ENCODE data around the gene ILRUN. TPM values are rescaled to one million over a fixed set of nuclear protein-coding genes. Genes with fewer than 3 reads are reported as not detected.
"Not testable (repeated sequence)": the region's sequence is repeated elsewhere in the genome, so short reads cannot be mapped to it uniquely, and the experiment has no call there.

ILRUN gene
- total and polyA plus RNA-seq, 2 experiments from 2014 or later: 8.4 to 32.6 TPM

DNA sequence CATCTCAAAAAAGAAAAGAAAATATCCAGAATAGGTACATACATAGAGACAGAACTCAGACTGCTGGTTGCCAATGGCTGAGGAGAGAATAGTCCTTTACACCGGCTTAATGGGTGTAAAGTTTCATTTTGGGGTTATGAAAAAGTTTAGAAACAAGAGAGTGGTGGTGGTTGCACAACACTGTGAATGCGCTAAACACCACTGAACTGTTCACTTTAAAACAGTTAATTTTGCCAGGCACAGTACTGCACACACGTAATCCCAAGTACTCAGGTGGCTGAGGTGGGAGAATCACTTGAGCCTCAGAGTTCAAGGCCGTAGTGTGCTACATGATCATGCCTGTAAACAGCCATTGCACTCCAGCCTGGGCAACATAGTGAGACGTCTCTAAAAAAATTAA, 7.6 kb downstream of the ILRUN start:
- H3K4me3 ChIP-seq: no peak overlapping the region
- 97 to 98% methylated on average over 5 of the region's 5 CpGs for WGBS, 2 experiments (ENCODE audit: low coverage in 1 of 2, low lambda C conversion rate in 2 of 2, missing lambda C conversion rate in 2 of 2)
- no peak overlapping the region for H3K4me2 ChIP-seq (ENCODE audit: unreplicated experiment)
- in situ Hi-C loops (cut with MboI): no loop called here
- no peak overlapping the region for H2AFZ ChIP-seq
- no peaks in the 10 kb centered on the region for H3K36me3 ChIP-seq (ENCODE audit: low read depth)
- H3K27me3 ChIP-seq (replicated peaks; ENCODE audit: insufficient read depth): no peaks in the 10 kb centered on the region
- H3K79me2 ChIP-seq (ENCODE audit: insufficient read depth): peaks cover 100% of the 10 kb centered on the region
- no peak overlapping the region for H3K9ac ChIP-seq
- no peak for DNase-seq
- H3K9me3 ChIP-seq (ENCODE audit: low read depth): no peaks in the 10 kb centered on the region
- TF ChIP-seq EZH2phosphoT487 (IDR thresholded peaks at IDR 0.05; ENCODE audit: insufficient read depth, low read depth): no peak
- TF ChIP-seq EZH2 (IDR thresholded peaks at IDR 0.05; ENCODE audit: insufficient read depth, poor library complexity, severe bottlenecking): no peak
- no peaks in the 10 kb centered on the region; the same call in 1 of the 2 replicates for H4K20me1 ChIP-seq (ENCODE audit: insufficient read depth)
- peaks cover 3% of the 10 kb centered on the region for H3K4me1 ChIP-seq (ENCODE audit: insufficient read depth)
- H3K27ac ChIP-seq: no peak overlapping the region
- H3K9me2 ChIP-seq (ENCODE audit: insufficient read depth): no peaks in the 10 kb centered on the region
- no peaks in the 10 kb centered on the region for H3F3A ChIP-seq (ENCODE audit: insufficient read depth)

DNA sequence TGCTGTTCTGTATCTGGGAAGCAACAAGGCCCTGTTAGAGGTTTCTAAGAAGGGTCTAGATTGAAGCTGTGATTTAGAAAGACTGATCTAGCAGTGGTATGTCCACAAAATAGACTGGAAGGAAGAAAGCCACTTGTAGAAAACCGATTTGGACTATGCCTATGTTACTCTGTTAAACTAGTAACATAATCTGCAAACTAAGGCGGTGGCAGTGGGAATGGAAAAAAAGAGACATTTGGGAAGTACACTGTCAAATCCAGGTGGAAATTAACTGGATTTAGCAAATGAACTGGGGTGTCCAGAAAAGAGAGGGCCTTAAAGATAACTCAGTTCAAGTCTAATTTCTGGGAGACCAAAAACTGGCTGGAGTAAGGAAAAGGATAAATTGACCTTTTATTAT, 11.6 kb downstream of the ILRUN start:
- peaks cover 14% of the 10 kb centered on the region for H3K4me1 ChIP-seq (ENCODE audit: insufficient read depth)
- no peak overlapping the region for H3K4me3 ChIP-seq
- no peaks in the 10 kb centered on the region for H3K9me3 ChIP-seq (ENCODE audit: low read depth)
- H3K27ac ChIP-seq: no peak overlapping the region
- no peak overlapping the region for H3K9ac ChIP-seq
- no peaks in the 10 kb centered on the region; the same call in 1 of the 2 replicates for H4K20me1 ChIP-seq (ENCODE audit: insufficient read depth)
- no peak for DNase-seq
- no peak overlapping the region for H2AFZ ChIP-seq
- WGBS, 2 experiments (ENCODE audit: low coverage in 1 of 2, low lambda C conversion rate in 2 of 2, missing lambda C conversion rate in 2 of 2): 94 to 97% methylated on average over 2 of the region's 2 CpGs
- TF ChIP-seq EZH2phosphoT487 (IDR thresholded peaks at IDR 0.05; ENCODE audit: insufficient read depth, low read depth) (no peak), EZH2 (IDR thresholded peaks at IDR 0.05; ENCODE audit: insufficient read depth, poor library complexity, severe bottlenecking) (no peak)
- no peaks in the 10 kb centered on the region for H3K36me3 ChIP-seq (ENCODE audit: low read depth)
- H3K9me2 ChIP-seq (ENCODE audit: insufficient read depth): no peaks in the 10 kb centered on the region
- no peak overlapping the region for H3K4me2 ChIP-seq (ENCODE audit: unreplicated experiment)
- in situ Hi-C loops (cut with MboI): no loop called here
- H3K27me3 ChIP-seq (replicated peaks; ENCODE audit: insufficient read depth): no peaks in the 10 kb centered on the region
- peaks cover 99% of the 10 kb centered on the region for H3K79me2 ChIP-seq (ENCODE audit: insufficient read depth)
- 0 out of 2 replicates have a peak, but pooled peaks cover 4% of the 10 kb centered on the region for H3F3A ChIP-seq (ENCODE audit: insufficient read depth)

DNA sequence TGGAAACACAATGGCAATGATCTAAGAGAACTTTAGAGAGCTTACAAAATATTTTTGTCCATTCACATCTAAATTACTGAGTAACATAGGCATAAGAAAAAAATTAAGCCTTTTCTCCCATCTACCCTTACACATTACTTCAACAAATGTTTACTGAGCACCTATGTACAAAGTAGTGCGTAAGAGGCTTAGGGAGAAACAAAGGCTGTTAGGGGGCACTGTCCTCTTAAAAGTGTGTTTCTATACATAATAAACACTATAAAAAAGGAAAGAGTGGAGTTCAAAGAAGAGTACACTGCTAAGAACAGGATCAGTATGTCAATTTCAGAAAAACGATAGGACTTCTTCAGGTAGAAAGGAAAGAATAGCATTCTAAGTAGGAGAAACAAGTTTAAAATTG, 12.2 kb downstream of the ILRUN start:
- Histone ChIP-seq H3K36me3 (ENCODE audit: low read depth) (no peaks in the 10 kb centered on the region), H3F3A (ENCODE audit: insufficient read depth) (0 out of 2 replicates have a peak, but pooled peaks cover 4% of the 10 kb centered on the region), H2AFZ (no peak overlapping the region), H3K9me3 (ENCODE audit: low read depth) (no peaks in the 10 kb centered on the region), H3K79me2 (ENCODE audit: insufficient read depth) (peaks cover 99% of the 10 kb centered on the region), H3K4me3 (no peak overlapping the region), H3K4me2 (ENCODE audit: unreplicated experiment) (no peak overlapping the region), H4K20me1 (ENCODE audit: insufficient read depth) (no peaks in the 10 kb centered on the region; the same call in 1 of the 2 replicates), H3K9me2 (ENCODE audit: insufficient read depth) (no peaks in the 10 kb centered on the region), H3K9ac (no peak overlapping the region), H3K4me1 (ENCODE audit: insufficient read depth) (peaks cover 20% of the 10 kb centered on the region), H3K27me3 (replicated peaks; ENCODE audit: insufficient read depth) (no peaks in the 10 kb centered on the region), H3K27ac (no peak overlapping the region)
- TF ChIP-seq EZH2phosphoT487 (IDR thresholded peaks at IDR 0.05; ENCODE audit: insufficient read depth, low read depth): no peak
- TF ChIP-seq EZH2 (IDR thresholded peaks at IDR 0.05; ENCODE audit: insufficient read depth, poor library complexity, severe bottlenecking): no peak
- 80 to 82% methylated on average over 2 of the region's 2 CpGs for WGBS, 2 experiments (ENCODE audit: low coverage in 1 of 2, low lambda C conversion rate in 2 of 2, missing lambda C conversion rate in 2 of 2)
- no peak for DNase-seq
- in situ Hi-C loops (cut with MboI): no loop called here

DNA sequence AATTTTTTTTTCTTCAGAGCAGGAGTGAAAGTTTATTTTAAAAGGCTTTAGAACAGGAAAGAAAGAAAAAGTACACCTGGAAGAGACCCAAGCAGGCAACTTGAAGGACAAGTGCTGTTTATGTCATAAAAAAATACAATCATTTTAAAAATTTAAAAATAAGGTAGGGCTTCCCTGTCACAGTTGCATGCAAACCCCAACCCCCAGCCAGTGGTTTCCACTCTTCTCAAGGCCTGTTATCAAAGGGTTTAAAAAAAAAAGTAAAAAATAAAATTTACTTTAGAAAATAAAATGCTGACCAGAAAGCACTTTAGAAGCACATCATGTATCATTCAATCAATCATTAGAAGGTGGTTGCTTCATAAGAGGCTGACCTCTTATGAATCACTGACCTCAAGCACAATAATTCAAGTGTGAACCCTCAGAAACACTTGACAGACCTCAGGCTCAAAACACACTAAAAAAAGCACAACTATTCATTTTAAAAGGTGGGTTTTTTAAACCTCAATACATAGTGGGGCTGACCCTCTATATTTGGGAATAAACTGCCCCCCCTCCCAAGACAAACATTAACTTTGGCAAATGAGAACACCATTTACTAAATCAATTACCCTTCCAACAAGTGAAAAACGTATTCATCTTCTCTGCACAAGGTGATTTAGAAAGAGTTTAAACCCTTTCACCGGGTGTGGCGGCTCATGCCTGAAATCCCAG, 15.6 kb downstream of the ILRUN start:
- Histone ChIP-seq H3K4me3 (no peak overlapping the region), H3K36me3 (ENCODE audit: low read depth) (no peaks in the 10 kb centered on the region), H3K27me3 (replicated peaks; ENCODE audit: insufficient read depth) (no peaks in the 10 kb centered on the region), H3K4me2 (ENCODE audit: unreplicated experiment) (no peak overlapping the region), H2AFZ (no peak overlapping the region), H3K27ac (no peak overlapping the region), H3K9me3 (ENCODE audit: low read depth) (no peaks in the 10 kb centered on the region), H3K4me1 (ENCODE audit: insufficient read depth) (peaks cover 25% of the 10 kb centered on the region), H3K9ac (no peak overlapping the region), H3K79me2 (ENCODE audit: insufficient read depth) (peaks cover 99% of the 10 kb centered on the region), H3K9me2 (ENCODE audit: insufficient read depth) (no peaks in the 10 kb centered on the region), H3F3A (ENCODE audit: insufficient read depth) (0 out of 2 replicates have a peak, but pooled peaks cover 4% of the 10 kb centered on the region), H4K20me1 (ENCODE audit: insufficient read depth) (no peaks in the 10 kb centered on the region; the same call in 1 of the 2 replicates)
- in situ Hi-C loops (cut with MboI): no loop called here
- TF ChIP-seq EZH2 (IDR thresholded peaks at IDR 0.05; ENCODE audit: insufficient read depth, poor library complexity, severe bottlenecking): no peak
- no peak for TF ChIP-seq EZH2phosphoT487 (IDR thresholded peaks at IDR 0.05; ENCODE audit: insufficient read depth, low read depth)
- peak; percentile 47 for DNase-seq
- WGBS, 2 experiments (ENCODE audit: low coverage in 1 of 2, low lambda C conversion rate in 2 of 2, missing lambda C conversion rate in 2 of 2): 87 to 89% methylated on average over 3 of the region's 3 CpGs

DNA sequence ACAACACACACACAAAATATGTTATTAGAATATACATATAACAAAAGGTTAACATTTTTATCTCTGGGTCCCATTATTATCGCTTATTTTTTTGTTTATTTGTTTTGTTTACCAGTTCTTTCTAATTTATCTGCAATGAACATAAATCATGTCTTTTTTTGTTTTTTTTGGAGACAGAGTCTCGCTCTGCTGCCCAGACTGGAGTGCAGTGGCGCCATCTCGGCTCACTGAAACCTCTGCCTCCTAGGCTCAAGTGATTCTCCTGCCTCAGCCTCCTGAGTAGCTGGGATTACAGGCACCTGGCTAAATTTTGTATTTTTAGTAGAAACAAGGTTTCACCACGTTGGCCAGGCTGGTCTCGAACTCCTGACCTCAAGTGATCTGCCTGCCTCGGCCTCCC, 16.3 kb downstream of the ILRUN start:
- DNase-seq; H3K36me3 ChIP-seq (ENCODE audit: low read depth); H3K9ac ChIP-seq; H4K20me1 ChIP-seq (ENCODE audit: insufficient read depth); in situ Hi-C loops (cut with MboI); H3F3A ChIP-seq (ENCODE audit: insufficient read depth); H3K9me3 ChIP-seq (ENCODE audit: low read depth); H3K27ac ChIP-seq; H3K9me2 ChIP-seq (ENCODE audit: insufficient read depth); H3K4me2 ChIP-seq (ENCODE audit: unreplicated experiment); H2AFZ ChIP-seq; H3K4me3 ChIP-seq; H3K27me3 ChIP-seq (replicated peaks; ENCODE audit: insufficient read depth): not testable (repeated sequence)
- H3K4me1 ChIP-seq (ENCODE audit: insufficient read depth): peaks cover 25% of the 10 kb centered on the region
- 91 to 93% methylated on average over 7 of the region's 7 CpGs for WGBS, 2 experiments (ENCODE audit: low coverage in 1 of 2, low lambda C conversion rate in 2 of 2, missing lambda C conversion rate in 2 of 2)
- peaks cover 99% of the 10 kb centered on the region for H3K79me2 ChIP-seq (ENCODE audit: insufficient read depth)

Measured in GM23248 (cell line).